AG08395 (cell line): ENCODE results near the gene IPMK.
"Not testable (repeated sequence)": the region's sequence is repeated elsewhere in the genome, so short reads cannot be mapped to it uniquely, and the experiment has no call there.

Source experiments
- DNase-seq: peaks from one replicate; pipeline ENCODE4 v3.0.0; 2012; ENCODE audit warnings: mixed read lengths, low spot score

IPMK gene

GRCh38 chr10:58266826-58267712 is 625 bp downstream of the IPMK start:
- peak; percentile 31 for DNase-seq

GRCh38 chr10:58266003-58266825 is 1.5 kb downstream of the IPMK start:
- peak; percentile 18 for DNase-seq

- no peak for DNase-seq
Measured at GRCh38 chr10:58265249-58265648, 2.4 kb downstream of the IPMK start.

GRCh38 chr10:58264780-58265179 is 2.9 kb downstream of the IPMK start:
- no peak for DNase-seq

GRCh38 chr10:58262766-58263165 is 4.9 kb downstream of the IPMK start:
- DNase-seq, result no peak

- no peak for DNase-seq
Measured at GRCh38 chr10:58260334-58260733, 7.4 kb downstream of the IPMK start.

- no peak for DNase-seq
Measured at GRCh38 chr10:58258977-58259692, 8.6 kb downstream of the IPMK start.

GRCh38 chr10:58256013-58256780 is 11.5 kb downstream of the IPMK start:
- DNase-seq, result not testable (repeated sequence)

- no peak for DNase-seq
Measured at GRCh38 chr10:58254644-58255043, 13.1 kb downstream of the IPMK start.

GRCh38 chr10:58253184-58253583 is 14.5 kb downstream of the IPMK start:
- no peak for DNase-seq

GRCh38 chr10:58244666-58245065 is 23.0 kb downstream of the IPMK start:
- DNase-seq, result not testable (repeated sequence)

- not testable (repeated sequence) for DNase-seq
Measured at GRCh38 chr10:58244242-58244641, 23.5 kb downstream of the IPMK start.

GRCh38 chr10:58243801-58244200 is 23.9 kb downstream of the IPMK start:
- not testable (repeated sequence) for DNase-seq

- no peak for DNase-seq
Measured at GRCh38 chr10:58243269-58243668, 24.4 kb downstream of the IPMK start.

- DNase-seq, result peak; percentile 41
Measured at GRCh38 chr10:58241346-58241745, 26.3 kb downstream of the IPMK start.

- DNase-seq, result no peak
Measured at GRCh38 chr10:58240531-58240930, 27.2 kb downstream of the IPMK start.

GRCh38 chr10:58239561-58240169 is 28.0 kb downstream of the IPMK start:
- peak; percentile 17 for DNase-seq

- peak; percentile 80 for DNase-seq
Measured at GRCh38 chr10:58237014-58237834, 30.5 kb downstream of the IPMK start.

- not testable (repeated sequence) for DNase-seq
Measured at GRCh38 chr10:58229856-58230255, 37.8 kb downstream of the IPMK start.

GRCh38 chr10:58225654-58226053 is 42.0 kb downstream of the IPMK start:
- no peak for DNase-seq
